GM21367 (cell line): ENCODE measurements around the gene MTUS2.
"Not testable (repeated sequence)": the region's sequence is repeated elsewhere in the genome, so short reads cannot be mapped to it uniquely, and the experiment has no call there.

ENCODE experiments used
- ATAC-seq: cut with Tn5 transposase; IDR thresholded peaks from one replicate; pipeline ENCODE4 v1.9.1; 2021; ENCODE audit not compliant: unreplicated experiment

Gene MTUS2

DNA sequence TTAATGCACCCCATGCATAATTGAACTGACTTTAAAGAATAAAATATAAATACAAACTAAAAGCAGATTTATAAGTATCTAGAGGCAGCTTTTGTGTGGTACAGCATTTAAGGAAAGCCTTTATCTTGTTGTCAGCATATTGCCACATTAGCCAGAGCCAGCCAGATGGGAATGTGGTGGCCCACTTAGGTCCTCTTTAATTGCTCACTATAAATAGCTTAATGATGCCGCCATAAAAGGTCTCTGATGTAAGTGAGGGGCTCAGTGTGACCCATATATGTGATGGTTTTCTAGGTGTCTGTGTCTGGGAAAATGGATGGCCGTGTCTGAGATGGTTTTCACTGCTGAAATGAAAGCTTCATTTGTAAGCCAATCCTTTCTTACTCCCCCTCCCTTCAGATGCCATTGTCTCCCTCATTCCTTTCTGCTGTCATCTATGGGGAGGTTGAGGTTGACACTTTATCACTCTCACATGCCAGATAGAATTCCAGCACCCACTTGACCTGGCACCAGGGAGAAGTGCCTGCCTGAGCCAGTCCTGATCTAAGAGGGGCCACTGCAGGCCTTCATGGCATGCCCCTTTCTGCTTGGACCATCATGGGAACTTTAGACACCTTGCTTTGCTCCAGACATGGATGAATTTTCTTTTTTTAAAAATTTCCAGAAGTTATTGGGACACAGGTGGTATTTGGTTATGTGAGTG is 135.3 kb downstream of the MTUS2 start:
- no peak for ATAC-seq

DNA sequence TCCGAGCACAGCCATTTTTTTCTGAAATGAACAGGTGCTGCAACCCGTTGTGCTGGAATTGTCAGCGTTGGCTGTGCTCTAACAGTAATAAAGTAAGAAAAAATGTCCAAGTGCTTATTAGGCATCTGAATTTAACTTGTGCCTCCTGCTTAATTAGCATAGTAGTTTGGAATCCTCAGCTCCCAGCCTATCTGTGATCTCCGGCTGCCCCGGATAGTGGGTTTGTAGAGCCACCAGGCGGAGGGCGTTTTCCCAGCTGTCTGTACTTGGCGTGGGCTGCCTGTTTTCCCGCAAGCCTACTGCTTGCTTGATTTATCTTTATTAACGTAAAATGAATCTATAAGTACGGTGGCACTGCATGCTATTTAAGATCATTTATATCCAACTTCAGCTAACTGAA is 137.9 kb downstream of the MTUS2 start:
- no peak for ATAC-seq

DNA sequence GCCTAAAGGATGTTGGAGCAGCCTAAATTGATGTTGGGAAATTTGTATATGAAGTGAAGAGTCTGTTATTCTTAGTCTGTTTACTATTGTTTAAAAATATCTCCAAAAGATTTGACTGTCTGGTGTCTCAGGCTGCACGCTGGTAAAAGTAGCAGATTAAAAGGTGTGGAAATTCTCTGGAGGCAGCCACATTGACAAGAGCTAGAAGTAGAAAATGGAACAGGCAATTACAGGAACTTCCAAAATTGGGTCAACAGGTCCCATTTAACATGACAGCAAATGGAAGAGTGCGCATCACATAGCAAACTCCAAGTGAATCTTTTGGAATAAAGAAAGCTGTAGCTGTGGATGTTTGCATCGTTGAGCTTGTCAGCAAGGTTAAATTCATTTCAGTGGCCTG is 138.3 kb downstream of the MTUS2 start:
- no peak for ATAC-seq

DNA sequence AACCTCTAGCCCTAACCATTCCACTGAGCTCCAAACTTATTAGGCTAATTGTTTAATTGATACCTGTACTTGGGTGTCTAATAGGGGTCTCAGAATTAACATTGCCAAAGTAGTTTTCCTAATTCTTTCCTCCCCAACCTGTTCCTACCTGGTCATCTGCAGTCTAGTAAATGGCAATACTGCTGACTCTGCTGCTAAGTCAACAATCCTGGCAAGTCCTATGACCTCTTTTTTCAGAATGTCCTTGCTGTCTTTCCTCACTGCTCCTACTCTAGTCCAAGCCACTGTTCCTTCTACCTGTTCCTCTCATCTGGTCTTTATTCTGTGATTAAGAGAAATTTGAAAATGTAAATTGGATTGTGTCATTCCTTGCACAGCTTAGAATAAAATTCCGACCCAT is 143.9 kb downstream of the MTUS2 start:
- ATAC-seq, result no peak

DNA sequence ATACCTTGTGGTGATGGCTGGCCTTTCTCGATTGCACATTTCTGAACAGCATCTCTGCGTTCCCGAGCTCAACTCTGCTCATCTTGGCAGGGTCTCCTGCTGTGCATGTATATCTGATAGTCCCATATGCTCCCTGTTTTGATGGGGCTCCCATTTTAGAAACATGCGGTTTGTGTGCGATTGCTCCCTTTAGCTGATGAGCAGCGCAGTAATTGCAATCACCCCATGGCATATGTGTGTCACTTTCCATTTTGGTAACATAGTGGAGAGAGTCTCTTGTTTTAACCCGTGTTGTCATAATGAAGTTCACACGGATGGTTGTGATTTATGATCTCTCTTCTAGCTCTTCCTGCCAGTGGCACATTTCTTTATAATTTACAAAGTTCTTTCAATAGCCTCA is 144.7 kb downstream of the MTUS2 start:
- ATAC-seq, result no peak

DNA sequence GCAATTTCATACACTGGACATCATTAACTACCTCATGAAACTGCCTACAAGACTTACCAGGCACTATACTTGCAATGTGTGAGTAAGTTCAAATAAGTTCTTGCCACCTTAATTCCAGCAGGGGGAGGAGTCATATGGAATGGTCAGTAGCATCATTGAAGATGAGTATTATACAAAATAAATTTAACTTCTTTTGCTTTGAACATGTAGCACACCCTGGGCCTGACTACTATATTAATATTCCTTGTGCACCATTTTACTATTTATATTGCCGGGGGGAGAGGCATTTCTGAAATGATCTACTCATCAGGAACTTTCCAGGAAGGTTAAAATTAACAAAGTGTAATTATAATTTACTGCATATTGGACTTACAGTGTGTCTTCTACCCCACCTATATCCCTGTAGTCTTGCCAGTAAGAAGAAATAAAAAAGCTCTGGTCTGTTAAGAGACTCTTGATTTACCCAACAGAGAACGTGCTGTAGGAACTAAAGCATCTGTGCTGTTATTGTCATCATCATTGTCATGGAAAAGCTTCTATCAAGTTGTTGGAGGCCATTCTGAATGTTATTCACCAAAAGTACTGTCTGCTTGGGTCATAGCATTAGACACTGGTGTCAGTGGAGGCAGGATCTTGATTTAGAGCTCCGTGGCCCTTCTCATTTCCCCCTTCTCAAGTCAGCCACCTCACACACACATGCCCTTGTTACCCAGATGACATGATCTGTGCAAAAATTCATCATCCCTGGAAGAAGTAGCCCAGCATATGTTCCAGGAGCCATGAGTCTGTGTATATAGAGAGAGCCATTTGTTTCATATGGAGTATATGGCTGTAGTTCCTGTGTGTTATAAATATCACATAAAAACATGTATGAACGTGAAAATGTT is 147.1 kb downstream of the MTUS2 start:
- no peak for ATAC-seq

DNA sequence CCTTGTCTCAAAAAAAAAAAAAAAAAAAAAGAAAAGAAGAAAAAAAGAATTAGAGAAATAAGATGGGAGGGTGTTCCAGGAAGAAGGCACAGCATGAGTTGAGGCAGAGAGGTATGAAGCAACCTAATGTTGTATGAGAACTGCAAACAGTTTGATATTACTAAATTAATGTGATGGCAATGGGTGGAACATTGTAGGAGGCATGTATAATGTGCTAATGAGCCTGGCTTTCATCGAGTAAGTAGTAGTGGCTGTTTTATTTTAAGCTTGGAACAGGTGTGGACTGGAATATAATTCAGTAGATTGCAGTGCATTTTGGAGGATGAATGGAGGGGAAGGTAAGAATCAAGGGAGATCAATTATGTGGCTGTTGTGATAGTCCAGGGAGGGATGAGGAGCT is 156.1 kb downstream of the MTUS2 start:
- ATAC-seq, result no peak

DNA sequence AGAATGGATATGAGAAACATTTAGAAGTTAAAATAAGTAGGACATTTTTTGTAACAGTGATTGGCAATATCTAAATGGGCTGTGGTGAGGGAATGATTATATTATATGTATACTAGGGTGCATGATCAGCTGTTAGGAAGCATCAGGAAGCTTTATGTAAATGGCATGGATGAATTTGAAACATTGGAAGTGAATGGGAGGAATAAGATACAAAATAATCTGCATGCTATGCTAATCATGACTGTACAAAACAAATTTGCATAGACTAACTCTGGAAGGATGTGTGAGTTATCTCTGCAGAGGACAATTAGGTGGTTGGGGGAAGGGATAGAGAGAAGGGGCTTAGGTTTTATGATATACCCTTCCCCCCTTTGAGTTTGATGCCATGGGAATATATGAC is 156.5 kb downstream of the MTUS2 start:
- ATAC-seq, result no peak

DNA sequence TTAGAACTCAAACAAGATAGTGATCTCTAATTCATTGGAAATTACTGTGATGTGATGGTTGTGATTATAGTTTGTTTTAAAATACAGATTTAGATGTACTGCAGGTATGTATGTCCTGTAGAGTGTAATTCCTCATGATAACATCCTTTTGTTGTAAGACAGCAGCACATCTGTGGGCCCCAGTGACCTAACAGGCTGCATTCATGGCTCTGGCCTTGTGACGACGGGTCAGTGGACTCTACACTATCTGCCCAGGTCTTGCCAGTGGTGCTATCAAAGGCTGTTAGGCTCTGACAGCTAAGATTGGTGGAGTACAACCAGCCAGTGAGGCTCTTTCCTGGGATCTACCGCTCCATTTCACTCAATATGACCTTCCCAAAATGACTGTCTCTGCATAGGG is 158.4 kb downstream of the MTUS2 start:
- ATAC-seq, result no peak

DNA sequence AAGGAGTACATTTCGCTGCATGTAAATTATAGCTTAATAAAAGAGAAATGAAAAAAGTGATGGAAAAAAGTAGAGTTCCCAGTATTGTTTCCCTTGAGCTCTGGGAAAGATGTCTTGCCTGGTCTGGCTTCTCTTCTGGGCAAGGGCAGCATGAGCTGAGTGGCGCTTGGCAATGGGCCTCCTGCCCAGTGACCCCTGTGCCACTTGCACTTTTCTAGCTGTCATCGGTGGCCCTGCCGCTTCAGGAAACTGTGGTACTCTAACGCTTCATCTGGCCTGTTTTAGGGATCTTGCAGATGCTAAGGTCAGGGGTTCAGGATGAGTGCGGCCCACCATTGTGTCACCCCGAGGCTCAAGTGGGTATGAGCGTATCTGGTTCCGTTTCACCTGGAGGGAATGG is 161.4 kb downstream of the MTUS2 start:
- ATAC-seq, result no peak

DNA sequence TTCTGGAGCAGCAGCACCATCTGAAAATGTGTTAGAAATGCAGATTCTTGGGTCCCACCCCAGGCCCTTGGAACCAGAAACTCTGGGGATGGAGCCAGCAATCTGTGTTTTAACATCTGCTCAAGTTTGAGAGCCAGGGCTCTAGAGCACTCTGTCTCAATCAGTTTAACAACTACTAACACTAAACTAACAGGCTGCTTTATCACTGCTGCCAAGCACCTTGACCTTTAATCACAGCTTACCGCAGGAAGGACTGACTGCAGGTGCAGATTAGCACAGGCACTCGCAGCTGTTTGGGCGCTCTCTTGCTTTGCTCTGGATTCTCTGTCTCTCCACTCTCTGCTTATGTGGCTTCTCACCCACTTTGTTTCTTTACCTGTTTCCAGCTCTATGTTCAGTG is 163.5 kb downstream of the MTUS2 start:
- no peak for ATAC-seq

DNA sequence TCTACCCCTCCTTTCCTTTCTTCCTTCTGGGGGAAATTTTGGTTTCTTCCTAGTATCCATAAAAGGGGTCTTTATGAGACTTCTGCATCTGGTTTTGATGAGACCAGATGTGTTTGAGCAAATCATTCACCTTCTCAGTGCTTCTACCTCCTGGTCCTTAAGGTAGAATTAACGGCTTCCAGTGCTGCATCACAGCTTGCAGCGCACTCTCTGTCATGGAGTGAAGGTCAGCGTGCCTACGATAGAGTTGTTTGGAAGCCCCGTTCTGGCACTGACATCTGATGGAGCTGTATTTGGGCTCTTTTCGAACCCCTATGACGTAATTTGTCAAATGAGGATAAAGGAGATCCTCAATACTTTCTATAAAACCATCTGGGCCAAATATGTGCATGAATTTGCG is 164.2 kb downstream of the MTUS2 start:
- ATAC-seq, result no peak

DNA sequence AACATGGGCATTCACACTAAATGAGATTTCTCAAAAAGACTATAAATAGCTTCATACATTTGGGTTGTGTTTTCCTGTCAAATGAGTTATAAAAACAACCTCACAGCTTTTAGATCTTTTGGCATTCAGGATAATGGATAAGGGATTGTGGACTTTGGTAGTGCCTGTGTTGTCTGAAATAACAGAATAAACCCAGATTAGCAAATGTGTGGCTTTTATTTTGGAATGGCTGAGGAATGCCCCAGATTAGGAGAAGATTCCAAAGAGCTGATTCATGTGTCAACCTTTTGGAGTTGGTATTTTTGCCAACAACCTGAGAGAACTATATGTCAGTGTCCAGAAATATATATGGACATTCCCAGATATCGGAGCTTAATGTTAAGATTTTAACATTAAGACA is 164.7 kb downstream of the MTUS2 start:
- ATAC-seq, result no peak

DNA sequence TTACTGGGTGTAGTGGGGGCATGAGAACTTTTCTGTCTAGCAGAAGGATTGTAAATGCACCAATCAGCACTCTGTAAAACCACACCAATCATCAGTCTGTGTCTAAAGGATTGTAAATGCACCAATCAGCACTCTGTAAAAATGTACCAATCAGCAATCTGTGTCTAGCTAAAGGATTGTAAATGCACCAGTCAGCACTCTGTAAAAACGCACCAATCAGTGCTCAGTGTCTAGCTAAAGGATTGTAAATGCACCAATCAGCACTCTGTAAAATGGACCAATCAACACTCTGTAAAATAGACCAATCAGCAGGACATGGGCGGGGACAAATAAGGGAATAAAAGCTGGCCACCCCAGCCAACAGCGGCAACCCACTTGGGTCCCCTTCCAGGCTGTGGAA is 170.2 kb downstream of the MTUS2 start:
- not testable (repeated sequence) for ATAC-seq

DNA sequence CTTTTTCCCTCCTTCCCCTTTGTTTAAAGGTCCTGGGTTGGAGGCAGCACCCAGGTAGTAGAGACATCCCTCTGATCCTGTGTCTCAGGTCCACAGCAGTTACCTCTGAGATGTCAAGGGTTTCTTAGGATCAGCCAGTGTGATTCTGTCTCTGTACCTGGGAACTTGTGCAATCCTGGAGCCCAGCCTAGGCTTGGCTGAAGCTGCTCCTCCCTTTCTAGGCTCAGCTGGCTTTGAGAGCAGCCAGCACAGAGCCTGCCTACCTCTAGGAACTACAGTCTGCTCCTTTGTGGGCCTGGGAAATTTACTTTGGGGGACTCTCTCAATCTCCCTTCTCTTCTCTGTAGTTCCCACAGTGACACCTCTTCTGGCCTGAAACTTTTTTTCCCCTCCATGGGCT is 171.6 kb downstream of the MTUS2 start:
- ATAC-seq, result no peak

DNA sequence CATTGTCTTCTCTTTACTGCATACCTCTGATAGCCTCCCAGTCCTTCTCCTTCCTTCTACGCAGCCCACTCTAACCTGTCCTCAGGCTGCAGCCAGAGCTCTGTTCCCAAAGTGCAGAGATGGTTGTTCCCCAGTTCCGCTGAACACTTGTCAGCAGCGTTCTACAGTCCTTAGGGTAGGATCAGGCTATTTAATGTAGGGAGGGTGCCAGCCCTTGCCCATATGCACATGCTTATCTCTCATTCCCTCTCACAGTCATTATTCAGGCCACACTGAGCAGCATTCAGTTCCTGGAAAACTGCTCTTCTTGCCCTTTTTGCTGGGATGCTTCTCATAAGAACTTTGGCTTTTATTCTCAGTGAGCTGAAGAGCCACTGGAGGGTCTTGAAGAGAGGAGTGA is 180.7 kb downstream of the MTUS2 start:
- no peak for ATAC-seq

DNA sequence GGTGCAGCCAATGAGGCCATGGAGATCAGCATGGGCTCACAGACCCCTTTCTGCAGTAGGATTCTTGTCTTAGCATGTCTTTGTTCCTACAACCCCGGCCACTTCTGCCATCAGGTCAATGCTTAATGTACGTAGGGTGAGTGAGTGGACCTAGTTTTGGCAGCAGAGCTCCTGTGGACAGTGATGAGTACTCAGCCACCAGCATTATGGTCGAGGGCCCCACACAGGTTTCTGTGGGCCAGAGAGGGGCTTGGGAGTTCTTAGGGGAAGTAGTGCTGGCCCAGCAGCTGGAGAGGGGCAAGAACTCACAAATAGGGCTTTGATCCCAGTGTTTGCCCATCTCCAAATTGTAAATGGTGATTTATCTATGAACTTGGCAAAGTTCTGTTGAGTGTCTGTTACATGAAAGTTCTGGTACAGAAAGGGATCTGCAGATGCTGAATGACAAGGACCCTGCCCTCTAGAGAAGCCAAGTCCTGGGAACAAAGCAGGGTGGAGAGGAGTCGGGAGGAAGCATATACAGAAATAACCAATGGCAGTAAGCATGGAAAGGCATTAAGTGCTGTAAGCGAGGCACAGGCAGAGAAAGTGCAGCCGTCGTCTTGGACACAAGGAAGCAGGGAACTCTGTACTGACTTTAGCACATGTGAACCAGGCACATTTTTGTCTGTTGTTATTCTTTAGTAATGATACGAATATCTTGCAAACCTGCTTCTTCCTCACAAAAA is 185.1 kb downstream of the MTUS2 start:
- ATAC-seq, result no peak

DNA sequence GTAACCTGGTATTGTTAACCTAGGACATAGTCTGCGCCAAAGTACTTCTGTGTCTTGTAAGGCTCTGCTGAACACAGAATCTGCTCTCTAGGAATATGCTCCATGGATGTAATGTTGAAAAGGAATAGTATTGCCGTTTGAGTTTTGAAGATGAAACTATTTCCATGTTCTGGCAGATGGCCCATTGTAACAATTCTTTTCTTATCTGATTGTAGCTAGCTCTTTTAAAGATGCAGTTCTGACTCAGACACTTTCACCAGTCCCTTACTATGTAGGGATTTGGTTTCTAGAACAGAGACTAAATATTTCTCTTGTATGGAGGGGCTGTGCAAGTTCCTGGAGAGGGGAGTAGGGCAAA is 185.6 kb downstream of the MTUS2 start:
- no peak for ATAC-seq

DNA sequence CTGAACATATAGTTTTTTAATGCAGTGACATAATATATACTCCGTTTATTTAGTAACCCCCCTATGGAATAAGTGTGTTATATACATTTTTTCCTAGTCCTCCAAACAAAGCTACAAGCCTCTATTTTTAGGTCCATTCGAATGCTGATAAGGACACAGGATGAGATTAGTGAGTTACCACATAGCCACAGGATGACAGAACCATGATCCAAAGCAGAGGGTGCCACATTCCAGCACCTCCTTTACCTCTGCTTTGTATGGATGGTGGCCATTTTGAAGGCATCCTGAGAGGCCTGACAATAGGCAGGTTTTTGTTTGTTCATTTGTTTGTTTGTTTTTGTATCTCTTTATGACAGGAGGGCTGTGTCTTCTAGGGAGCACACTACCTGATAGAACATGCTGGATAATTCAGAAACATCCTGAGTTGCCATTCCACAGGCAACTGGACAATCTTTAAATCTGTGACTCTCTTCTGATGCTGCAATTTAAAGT is 186.3 kb downstream of the MTUS2 start:
- ATAC-seq, result no peak

DNA sequence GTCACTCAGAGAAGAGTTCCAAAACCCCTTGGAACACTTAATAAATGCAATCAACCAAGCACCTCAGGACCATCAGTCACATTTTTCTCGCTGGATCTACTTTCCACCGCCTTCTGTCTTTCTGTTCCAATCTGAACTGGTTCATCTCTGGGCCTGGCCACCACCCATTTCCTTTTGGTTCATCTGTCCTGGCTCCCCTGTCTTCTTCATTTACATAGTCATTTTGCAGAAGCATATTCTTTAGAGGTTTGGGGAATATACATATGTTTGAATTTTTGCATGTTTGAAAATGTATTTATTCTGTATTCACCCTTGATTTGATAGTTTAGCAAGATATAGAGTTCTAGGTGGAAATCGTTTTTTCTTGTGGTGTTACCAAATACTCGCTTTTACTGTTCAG is 188.2 kb downstream of the MTUS2 start:
- no peak for ATAC-seq

DNA sequence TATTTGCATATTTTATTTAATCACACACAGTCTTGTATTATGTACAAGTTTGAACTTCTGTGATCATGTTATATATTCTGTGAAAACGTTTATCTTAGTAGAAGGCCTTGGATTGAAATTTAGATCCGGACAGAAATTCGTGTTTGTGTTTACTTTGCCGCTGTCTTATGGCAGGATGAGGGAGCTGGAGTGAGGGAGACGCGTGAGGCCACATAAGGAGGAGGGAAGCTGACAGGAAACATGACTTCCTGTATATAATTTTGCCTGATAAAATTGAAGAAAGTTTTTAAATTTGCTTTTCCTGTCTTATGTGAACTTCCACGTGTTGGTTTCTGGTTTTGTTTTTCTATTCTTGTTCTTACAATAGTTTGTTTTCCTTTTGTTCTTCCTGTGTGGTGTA is 200.2 kb downstream of the MTUS2 start:
- no peak for ATAC-seq

DNA sequence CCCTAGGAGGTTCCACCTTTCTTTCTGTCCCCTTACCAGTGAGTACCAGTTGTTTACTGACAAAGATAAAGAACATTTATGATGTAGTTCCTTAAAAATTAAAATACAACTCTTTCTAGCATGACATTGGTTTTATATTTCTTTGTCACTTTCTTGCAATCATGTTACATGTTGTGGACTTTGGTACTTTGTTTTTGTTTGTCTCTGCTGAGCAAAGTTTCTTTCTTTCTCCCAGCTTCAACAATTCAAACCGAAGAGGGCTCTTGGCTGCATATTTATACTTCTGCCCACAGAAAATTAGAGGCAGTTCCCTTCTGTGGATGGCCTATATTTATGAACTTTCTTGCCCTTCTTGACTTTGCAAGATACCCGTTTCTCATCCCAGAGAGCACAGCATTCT is 201.2 kb downstream of the MTUS2 start:
- no peak for ATAC-seq
